D341Med (cell line): ENCODE measurements around the gene HBB.
"Not testable (repeated sequence)": the region's sequence is repeated elsewhere in the genome, so short reads cannot be mapped to it uniquely, and the experiment has no call there.

Experiments used
- DNase-seq: peaks from one replicate; pipeline ENCODE4 v3.0.0; 2012; ENCODE audit warnings: low spot score

The HBB gene

DNA sequence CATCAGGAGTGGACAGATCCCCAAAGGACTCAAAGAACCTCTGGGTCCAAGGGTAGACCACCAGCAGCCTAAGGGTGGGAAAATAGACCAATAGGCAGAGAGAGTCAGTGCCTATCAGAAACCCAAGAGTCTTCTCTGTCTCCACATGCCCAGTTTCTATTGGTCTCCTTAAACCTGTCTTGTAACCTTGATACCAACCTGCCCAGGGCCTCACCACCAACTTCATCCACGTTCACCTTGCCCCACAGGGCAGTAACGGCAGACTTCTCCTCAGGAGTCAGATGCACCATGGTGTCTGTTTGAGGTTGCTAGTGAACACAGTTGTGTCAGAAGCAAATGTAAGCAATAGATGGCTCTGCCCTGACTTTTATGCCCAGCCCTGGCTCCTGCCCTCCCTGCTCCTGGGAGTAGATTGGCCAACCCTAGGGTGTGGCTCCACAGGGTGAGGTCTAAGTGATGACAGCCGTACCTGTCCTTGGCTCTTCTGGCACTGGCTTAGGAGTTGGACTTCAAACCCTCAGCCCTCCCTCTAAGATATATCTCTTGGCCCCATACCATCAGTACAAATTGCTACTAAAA lies at the start of gene HBB:
HBB (minus strand) TSS at position 340 of the 579 bp plus-strand sequence; CDS start at position 290, 50 bp downstream.
- DNase-seq: no peak

DNA sequence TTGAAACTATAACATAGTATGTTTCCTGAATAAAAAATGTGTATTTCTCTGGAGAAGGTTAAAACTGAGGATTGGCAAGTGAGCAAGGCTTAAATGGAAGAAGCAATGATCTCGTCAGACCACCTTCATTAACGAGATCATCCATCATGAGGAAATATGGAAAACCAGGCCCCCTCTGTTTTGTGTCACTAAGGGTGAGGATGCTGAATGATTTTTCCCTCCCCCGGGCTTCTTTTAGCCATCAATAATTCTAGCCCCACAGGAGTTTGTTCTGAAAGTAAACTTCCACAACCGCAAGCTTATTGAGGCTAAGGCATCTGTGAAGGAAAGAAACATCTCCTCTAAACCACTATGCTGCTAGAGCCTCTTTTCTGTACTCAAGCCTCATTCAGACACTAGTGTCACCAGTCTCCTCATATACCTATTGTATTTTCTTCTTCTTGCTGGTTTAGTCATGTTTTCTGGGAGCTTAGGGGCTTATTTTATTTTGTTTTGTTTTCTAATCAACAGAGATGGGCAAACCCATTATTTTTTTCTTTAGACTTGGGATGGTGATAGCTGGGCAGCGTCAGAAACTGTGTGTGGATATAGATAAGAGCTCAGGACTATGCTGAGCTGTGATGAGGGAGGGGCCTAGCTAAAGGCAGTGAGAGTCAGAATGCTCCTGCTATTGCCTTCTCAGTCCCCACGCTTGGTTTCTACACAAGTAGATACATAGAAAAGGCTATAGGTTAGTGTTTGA lies 48.7 kb upstream of the HBB start:
- DNase-seq: no peak

DNA sequence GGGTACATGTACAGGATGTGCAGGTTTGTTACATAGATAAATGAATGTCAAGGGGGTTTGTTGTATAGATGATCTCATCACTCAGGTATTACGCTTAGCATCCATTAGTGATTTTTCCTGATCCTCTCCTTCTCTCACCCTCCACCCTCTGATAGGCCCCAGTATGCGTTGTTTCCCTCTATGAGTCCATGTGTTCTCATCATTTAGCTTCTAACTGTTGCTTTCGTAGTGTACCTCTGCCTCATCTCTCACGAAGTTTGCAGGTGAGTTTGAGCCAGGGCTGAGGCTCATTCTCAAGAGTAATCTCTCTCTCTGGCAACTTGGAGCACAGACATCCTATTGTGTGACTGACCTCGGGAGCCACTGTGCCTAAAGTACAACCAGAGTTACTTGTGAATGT lies 47.5 kb upstream of the HBB start:
- no peak for DNase-seq

DNA sequence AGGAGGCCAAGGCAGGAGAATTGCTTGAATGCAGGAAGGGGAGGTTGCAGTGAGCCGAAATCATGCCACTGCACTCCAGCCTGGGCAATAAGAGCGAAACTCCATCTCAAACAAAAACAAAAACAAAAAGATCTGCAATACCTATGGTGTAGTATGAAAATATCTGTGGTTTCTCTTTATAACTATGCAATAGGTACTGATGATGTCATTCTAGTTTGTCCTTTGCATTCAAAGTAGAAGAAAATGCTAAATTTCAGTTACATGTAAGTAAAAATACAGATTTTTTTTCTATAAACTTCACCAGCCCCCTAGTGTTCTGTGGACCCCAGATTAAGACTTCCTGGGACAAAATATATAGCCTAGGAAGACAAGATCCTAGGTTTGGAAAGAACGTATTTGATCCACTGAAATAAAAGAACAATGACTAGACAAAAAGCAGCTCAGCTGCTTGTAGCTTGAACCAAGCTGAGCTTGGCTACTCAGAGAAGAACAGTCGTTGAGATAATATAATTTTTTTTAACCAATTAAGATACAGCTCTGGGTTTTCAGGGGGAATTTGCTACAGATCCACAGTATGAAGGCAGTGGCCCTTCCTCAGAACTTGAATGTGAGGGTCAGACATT lies 45.6 kb upstream of the HBB start:
- no peak for DNase-seq

DNA sequence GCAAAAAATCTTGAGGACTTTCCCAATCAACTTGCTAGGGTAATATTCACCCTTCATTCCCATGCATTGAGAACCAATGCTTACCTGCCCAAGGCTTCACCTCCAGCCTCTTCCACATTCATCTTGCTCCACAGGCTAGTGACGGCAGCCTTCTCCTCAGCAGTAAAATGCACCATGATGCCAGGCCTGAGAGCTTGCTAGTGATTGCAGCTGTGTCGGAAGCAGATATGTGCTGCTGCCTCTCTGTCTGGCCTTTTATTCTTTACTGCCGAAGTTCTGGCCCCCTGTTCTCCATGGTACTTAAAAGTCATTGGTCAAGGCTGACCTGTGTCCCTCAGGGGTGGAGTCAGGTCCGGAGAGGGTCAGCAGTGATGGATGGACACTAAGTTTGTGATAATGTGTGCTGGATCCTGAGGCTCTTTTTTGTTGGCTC lies 42.9 kb upstream of the HBB start, which contains the start of gene HBE1:
HBE1 (minus strand) TSS at position 231 of the 433 bp plus-strand sequence; CDS start at position 176, 55 bp downstream.
- DNase-seq: no peak

DNA sequence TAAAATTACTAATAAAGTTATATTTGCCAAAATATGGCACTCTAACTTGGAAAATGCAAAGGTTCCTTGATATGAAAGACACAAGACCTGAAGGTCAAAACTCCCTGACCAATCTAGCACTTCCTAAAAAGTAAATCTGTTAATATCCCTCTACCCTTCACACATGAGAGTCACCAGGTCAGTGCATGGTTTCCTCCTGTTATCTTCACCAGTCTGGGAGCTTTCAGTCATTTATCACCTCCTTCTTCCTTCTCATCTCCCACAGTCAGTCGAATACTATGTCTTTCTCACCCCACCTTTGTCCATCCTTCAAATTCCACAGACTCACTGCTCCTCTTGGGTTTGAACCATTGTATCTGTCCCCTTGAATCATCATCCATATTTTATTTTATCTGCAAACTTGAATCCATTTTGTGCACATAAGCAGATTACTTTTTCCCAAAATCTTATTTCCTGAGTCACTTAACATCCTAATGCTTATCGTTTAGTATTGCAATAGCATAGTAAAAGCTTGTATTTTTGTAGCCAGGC lies 40.2 kb upstream of the HBB start:
- DNase-seq: no peak

DNA sequence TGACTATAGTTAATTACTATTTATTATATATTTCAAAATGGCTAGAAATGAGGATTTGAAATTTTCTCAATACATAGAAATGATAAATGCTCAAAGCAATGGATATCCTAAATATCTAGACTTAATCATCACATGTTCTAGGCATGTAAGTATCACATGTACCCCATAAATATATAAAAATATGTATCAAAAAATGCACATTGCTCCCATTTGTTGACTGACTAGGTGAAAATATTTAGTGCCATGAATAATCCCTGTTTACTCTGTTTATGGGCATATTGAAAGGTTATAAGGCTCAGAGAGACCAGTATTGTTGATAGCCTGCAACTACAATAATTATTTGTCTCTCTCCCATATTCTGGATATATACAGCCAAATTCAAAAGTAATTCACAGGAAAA lies 39.7 kb upstream of the HBB start:
- no peak for DNase-seq

DNA sequence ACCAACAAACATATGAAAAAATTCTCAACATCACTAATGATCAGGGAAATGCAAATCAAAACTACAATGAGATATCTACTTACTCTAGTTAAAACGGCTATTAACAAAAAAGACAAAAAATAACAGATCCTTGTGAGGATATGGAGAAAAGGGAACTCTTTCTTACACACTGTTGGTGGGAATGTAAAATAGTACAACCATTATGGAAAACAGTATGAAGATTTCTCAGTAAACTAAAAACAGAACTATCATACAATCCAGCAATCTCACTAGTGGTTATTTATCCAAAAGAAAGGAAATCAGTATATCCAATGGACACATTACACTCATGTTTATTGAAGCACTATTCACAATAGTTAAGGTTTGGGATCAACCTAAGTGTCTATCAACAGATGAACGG lies 39.0 kb upstream of the HBB start:
- no peak for DNase-seq

DNA sequence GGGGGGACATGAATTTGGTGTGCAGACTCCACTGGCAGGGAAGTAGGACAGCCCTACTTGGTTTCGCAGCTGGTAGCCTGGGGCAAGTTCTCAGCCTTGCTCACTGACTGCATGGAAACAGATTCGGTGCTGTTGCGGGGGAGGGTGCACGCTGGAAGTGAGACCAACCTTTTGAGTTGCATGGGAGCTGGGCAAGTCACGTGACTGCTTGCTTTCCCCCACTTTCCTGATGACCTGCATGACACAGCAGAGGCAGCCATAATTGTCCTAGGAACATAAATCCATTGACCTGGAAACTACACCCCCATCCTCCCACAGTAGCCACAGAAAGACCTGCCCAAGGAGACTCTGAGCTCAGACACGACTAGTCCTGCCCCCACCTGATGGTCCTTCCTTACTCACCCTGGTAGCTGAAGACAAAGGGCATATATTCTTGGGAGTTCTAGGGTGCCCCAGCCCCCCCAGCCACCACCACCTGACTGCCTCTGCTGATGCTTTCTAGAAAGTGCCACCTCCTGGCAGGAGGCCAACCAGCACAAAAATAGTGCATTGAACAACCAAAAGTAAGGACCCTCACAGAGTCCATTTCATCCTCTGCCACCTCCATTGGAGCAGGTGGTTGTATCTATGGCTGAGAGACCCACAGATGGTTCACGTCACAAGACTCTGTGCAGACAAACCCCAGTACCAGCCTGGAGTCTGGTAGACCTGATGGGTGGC lies 31.8 kb upstream of the HBB start:
- no peak for DNase-seq

DNA sequence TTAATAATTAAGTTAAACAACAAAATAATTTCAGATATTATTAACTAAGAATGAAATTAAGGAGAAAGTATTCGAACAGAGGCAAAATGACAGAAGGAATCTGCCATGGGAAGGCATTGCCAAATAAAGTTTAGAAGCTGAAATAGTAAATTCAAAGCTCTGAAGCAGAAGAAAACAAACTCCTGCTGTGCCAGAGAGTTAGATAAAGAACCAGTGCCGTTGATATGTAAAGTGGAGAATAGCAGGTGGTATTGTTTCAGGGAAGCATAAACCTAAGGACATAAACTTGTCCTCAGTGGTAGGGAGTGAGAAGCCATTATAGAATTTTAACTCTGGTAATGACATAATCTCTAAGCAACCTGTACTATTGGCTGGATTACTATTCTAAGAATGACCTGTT lies 30.4 kb upstream of the HBB start:
- no peak for DNase-seq

DNA sequence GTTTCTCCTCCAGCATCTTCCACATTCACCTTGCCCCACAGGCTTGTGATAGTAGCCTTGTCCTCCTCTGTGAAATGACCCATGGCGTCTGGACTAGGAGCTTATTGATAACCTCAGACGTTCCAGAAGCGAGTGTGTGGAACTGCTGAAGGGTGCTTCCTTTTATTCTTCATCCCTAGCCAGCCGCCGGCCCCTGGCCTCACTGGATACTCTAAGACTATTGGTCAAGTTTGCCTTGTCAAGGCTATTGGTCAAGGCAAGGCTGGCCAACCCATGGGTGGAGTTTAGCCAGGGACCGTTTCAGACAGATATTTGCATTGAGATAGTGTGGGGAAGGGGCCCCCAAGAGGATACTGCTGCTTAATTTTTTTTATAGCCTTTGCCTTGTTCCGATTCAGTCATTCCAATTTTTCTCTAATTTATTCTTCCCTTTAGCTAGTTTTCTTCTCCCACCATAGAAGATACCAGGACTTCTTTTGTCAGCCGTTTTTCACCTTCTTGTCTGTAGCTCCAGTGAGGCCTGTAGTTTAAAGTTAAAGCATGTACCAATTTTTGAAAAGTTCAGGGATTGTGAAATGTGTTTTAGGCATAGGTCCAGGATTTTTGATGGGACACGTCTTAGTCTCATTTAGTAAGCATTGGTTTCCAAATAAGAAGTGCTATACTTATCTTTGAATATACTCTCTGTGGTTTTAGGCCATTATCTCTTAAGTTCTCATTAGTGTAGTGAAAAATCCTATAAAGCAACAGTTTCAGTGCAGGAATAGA lies 28.0 kb upstream of the HBB start, which contains the start of gene HBG2:
HBG2 (minus strand) TSS at position 136 of the 768 bp plus-strand sequence; CDS start at position 83, 53 bp downstream.
- DNase-seq: not testable (repeated sequence)

DNA sequence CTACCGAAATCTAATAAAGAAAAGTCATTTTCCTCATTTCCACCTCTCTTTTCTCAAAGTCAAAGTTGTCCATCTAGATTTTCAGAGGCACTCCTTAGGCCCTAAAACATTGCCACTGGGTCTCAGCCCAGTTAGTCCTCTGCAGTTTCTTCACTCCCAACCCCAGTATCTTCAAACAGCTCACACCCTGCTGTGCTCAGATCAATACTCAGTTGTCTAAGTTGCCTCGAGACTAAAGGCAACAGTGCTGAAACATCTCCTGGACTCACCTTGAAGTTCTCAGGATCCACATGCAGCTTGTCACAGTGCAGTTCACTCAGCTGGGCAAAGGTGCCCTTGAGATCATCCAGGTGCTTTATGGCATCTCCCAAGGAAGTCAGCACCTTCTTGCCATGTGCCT lies 27.2 kb upstream of the HBB start:
- DNase-seq: not testable (repeated sequence)

DNA sequence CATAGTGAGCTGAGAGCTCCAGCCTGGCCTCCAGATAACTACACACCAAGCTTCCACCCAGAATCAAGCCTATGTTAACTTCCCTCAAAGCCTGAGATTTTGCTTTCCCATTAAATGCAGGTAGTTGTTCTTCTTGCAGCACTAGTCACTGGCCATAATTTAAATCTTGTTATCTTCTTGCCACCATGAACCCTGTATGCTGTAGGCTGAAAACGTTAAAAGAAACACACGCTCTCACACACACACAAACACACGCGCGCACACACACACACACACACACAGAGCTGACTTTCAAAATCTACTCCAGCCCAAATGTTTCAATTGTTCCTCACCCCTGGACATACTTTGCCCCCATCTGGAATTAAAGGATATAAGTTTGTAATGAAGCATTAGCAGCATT lies 26.6 kb upstream of the HBB start:
- not testable (repeated sequence) for DNase-seq

DNA sequence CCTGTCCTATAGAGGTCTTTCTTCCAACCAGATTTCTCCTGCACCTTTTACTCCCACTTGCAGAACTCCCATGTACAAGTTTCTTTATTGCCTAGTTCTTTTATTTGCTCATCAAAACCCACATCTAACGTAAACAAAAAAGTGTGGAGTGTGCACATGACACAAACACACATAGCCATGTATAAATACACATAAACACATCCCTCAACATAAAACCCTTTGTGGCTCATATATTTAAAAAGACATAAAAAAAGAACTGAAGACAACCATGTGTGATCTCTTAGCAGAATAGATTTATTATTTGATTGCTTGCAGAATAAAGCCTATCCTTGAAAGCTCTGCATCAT lies 26.0 kb upstream of the HBB start:
- DNase-seq: no peak

DNA sequence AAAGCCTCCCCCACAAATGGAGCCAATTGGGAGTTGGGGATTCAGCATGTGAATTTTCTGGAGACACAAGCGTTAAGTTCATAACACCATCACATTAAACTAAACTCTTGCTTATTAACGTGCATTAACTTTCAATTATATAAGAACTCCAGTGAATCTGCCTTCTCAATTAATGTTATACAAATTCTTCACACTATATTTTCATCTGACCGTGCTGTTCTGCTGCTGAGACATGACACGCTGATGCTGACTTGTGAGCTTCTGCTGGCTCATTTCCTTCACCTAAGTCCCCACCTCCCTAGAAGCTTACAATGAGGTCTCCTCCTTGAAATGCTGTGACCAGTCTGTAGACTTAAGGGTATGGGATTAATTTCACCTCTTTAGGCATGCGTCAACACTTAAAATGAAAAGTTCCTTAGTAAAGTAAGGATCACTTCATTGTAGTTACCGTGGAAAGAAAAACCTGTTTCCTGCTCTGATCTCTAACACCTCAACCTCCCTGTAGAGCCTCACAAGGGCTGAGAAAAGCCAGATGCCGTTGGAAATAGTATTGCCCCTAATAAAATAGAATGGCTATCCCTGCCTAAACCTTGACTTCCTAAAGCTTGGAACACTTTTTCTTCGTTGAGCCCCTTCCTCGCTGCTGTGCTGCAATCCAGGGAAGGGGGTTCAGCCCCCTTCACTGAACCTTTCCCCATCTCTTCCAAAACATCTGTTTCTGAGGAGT lies 25.5 kb upstream of the HBB start:
- no peak for DNase-seq

DNA sequence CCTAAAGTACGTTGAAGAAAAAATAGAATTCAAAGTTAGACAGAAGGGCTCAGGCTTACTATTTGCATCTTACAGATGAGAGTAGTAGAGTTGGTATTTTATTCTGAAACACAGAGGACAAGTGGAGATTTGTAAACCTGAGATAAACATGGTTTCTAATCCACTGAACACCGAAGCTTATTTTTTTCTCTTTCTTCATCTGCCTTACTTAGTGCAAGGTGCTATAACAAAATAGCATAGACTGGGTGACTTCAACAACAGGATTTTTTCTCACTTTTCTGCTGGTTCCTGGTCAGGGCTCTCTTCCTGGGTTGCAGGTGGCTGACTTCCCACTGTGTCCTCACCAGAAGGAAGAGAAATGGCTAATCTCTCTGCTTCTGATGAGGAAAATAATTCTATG lies 24.9 kb upstream of the HBB start:
- DNase-seq: no peak

DNA sequence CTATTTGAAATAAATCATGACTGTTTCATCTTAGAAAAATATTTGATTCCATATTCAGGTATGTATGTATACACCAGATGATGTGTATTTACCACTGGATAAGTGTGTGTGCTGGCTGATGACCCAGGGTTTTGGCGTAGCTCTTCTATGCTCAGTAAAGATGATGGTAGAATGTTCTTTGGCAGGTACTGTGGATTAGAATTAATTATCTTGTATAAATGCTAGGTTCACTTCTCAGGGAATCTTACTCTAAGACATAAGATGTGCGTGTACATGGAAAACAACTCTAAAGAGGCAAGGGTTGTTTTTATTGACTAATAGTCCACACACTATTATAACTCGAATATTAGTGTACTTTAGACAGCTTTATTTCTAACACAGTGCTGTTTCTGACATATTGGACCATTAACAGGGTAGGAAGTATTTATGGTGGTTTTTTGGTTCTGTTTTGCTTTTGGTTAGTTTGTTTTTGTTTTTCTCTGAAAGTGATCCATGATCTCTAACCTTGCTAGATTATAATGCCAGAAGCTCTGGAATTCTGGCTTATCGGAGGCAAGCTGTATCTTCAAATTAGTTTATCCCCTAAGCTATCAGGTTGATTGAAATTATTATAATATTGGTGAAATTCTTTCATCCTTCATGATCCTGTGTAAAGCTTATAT lies 23.8 kb upstream of the HBB start:
- DNase-seq: no peak

DNA sequence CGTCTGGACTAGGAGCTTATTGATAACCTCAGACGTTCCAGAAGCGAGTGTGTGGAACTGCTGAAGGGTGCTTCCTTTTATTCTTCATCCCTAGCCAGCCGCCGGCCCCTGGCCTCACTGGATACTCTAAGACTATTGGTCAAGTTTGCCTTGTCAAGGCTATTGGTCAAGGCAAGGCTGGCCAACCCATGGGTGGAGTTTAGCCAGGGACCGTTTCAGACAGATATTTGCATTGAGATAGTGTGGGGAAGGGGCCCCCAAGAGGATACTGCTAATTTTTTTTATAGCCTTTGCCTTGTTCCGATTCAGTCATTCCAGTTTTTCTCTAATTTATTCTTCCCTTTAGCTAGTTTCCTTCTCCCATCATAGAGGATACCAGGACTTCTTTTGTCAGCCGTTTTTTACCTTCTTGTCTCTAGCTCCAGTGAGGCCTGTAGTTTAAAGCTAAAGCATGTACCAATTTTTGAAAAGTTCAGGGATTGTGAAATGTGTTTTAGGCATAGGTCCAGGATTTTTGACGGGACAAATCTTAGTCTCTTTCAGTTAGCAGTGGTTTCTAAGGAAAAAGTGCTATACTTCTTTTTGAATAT lies 23.0 kb upstream of the HBB start, which contains the start of gene HBG1:
HBG1 (minus strand) TSS at position 51 of the 590 bp plus-strand sequence. CDS start 53 bp downstream, outside the sequence.
- not testable (repeated sequence) for DNase-seq

DNA sequence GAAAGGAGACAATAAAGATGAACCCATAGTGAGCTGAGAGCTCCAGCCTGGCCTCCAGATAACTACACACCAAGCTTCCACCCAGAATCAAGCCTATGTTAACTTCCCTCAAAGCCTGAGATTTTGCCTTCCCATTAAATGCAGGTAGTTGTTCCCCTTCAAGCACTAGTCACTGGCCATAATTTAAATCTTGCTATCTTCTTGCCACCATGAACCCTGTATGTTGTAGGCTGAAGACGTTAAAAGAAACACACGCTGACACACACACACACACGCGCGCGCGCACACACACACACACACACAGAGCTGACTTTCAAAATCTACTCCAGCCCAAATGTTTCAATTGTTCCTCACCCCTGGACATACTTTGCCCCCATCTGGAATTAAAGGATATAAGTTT lies 21.6 kb upstream of the HBB start:
- DNase-seq: not testable (repeated sequence)
